Measurements from ENCODE around the gene ATG7. TPM values are rescaled to one million over a fixed set of nuclear protein-coding genes. Genes with fewer than 3 reads are reported as not detected.
A peak's percentile ranks its signal among the peaks of the same experiment; 100 is the strongest.

Gene ATG7
- total RNA-seq, 1 donor from 2014 or later = 45.2 TPM

DNA sequence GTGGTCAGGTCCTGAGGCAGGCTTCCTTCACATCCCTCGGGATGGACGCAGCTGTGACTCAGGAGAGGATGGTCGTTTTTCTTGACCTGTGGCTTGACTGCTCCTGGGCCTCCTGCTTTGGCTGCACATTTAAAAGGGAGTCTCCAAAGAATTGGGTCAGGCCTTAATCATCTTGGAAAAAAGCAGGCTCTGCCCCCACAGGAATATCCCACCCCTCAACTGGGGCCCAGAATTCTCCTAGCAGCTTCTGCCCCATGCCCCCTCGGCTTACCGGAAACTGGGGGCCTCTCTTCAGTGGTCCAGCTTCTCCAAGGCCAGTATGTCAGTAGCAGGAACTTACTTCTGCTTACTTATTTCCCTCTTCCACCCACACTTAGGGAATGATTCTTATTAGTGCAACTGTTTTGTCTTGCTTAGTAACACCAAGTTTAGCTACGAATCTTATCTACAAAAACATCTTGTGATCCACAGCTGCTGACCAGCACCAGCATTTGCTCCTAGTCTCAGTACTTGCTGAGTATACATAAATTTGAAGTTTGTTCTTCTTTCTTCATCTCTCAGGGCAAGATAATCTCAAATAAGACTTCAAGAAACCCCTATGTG lies 35.7 kb downstream of the ATG7 start:
- Mint-ChIP-seq H3K4me3 (ENCODE audit: low read depth) (no peak overlapping the region), H3K27ac (no peak overlapping the region), H3K36me3 (ENCODE audit: low read depth) (peaks cover 73% of the 10 kb centered on the region), H3K27me3 (ENCODE audit: low read depth) (no peaks in the 10 kb centered on the region), H3K4me1 (ENCODE audit: low read depth) (peaks cover 29% of the 10 kb centered on the region), H3K9me3 (no peaks in the 10 kb centered on the region)
- intact Hi-C loops (cut with micrococcal nuclease) = loop anchor here (2.0 kb wide), 3 partner anchors 17 to 69 kb away; partner anchors contain the start of gene ATG7
- no peak for DNase-seq (ENCODE audit: low spot score)

DNA sequence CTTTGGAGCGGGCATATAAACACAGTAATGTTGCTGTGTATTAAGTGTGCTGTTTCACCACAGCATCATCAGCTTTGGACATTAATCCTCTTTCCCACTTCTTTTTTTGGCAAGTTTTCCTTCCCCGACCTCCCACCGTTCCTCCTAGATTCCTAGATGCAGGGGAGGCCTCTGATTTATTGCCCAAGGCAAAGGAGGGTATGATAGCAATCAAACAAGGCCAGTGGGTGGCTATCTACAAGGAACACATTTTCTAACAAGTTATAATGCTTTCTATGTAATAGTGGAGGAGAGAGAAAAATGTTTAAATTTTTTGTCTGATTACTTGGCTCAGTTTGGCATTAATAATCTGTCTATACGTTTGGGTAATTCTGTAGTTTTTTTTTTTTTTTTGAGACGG lies 38.1 kb downstream of the ATG7 start:
- H3K4me1 Mint-ChIP-seq (ENCODE audit: low read depth) = peaks cover 24% of the 10 kb centered on the region

DNA sequence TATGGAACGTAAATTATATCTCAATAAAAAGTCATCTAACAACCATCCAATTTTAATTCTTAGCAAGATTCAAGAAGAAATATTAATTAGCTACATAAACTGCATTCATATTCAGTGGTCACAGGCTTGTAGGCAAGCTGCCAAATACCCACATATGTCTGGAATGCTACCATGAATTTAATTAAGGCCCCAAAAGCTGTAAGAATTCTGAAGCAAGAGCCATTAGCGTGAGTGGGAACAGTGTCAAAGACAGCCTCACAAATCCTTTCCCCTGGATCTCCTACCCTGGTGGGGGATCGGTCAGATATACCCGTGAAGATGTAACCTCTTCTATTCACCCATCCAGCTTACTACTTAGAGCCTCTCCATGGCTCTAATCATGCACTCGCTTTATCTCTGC lies 40.0 kb downstream of the ATG7 start:
- Mint-ChIP-seq H3K4me1 (ENCODE audit: low read depth) (peaks cover 6% of the 10 kb centered on the region), H3K4me3 (ENCODE audit: low read depth) (no peak overlapping the region), H3K27me3 (ENCODE audit: low read depth) (no peaks in the 10 kb centered on the region), H3K9me3 (no peaks in the 10 kb centered on the region), H3K27ac (no peak overlapping the region), H3K36me3 (ENCODE audit: low read depth) (peaks cover 70% of the 10 kb centered on the region)
- intact Hi-C loops (cut with micrococcal nuclease) = no loop called here
- no peak for DNase-seq (ENCODE audit: low spot score)

More for the DNA sequence above, 38.1 kb downstream of the ATG7 start:
- Mint-ChIP-seq H3K27me3 (ENCODE audit: low read depth) (no peaks in the 10 kb centered on the region), H3K9me3 (no peaks in the 10 kb centered on the region), H3K27ac (peak overlapping the region; percentile 6), H3K4me3 (ENCODE audit: low read depth) (no peak overlapping the region), H3K36me3 (ENCODE audit: low read depth) (peaks cover 72% of the 10 kb centered on the region)
- intact Hi-C loops (cut with micrococcal nuclease) = no loop called here
- DNase-seq (ENCODE audit: low spot score) = no peak

DNA sequence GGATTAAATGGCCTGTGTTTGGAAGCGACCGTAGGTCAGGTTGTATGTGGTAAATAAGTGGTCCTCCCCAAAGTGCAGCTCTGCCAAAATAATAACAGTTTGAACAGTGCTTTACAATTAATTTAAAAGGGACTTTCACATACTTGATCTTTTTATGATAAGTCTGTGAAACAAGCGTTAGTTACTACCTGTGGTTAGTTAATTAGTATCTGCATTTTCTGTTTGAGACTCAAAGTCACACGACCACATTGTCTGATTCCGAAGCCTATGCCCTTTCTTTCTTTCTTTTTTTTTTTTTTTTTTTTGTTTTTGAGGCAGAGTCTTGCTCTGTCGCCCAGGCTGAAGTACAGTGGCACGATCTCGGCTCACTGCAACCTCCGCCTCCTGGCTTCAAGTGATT lies 45.1 kb downstream of the ATG7 start:
- intact Hi-C loops (cut with micrococcal nuclease) = no loop called here
- Mint-ChIP-seq H3K4me1 (ENCODE audit: low read depth) (peaks cover 2% of the 10 kb centered on the region), H3K9me3 (no peaks in the 10 kb centered on the region), H3K27me3 (ENCODE audit: low read depth) (no peaks in the 10 kb centered on the region), H3K4me3 (ENCODE audit: low read depth) (no peak overlapping the region), H3K36me3 (ENCODE audit: low read depth) (peaks cover 75% of the 10 kb centered on the region), H3K27ac (no peak overlapping the region)
- DNase-seq (ENCODE audit: low spot score) = no peak

DNA sequence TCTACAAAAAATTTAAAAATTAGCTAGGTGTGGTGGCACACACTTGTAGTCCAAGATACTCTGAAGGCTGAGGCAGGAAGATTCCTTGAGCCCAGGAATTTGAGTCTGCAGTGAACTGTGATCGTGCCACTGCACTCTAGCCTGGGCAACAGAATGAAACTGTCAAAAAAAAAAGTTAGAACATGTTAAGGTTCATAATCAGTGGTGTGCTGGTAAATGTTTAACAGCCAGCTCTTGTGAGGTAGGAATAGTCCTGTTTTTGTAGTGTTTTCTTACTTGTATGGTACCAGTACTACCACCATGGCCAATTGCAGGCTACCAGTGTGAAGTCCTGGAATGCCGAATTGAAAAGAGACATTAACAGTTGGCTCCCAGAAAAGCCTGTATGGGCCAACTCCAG lies 50.7 kb downstream of the ATG7 start:
- Mint-ChIP-seq H3K36me3 (ENCODE audit: low read depth) (peaks cover 76% of the 10 kb centered on the region), H3K27ac (no peak overlapping the region), H3K4me3 (ENCODE audit: low read depth) (no peak overlapping the region), H3K4me1 (ENCODE audit: low read depth) (peaks cover 2% of the 10 kb centered on the region), H3K27me3 (ENCODE audit: low read depth) (no peaks in the 10 kb centered on the region), H3K9me3 (no peaks in the 10 kb centered on the region)
- intact Hi-C loops (cut with micrococcal nuclease) = no loop called here
- no peak for DNase-seq (ENCODE audit: low spot score)

DNA sequence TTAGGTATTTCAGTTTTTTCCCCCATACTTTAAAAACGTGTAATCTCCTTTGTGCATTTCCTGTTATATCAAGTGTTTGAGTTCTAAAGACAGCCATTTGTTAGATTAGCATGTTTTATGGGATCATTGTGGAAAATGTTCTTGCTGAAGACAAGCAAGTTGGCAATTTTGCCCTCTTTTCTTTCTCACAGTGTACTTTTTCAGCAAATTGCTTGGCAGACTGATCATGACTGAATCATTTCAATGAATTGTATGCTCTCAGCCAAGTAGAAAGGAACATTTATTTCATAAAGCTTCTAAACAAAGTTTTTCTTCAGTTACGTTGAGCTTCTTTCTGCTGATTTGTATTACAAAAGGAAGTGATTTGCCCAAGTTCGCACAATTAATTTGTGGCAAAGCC lies 51.6 kb downstream of the ATG7 start:
- Mint-ChIP-seq H3K4me3 (ENCODE audit: low read depth) (no peak overlapping the region), H3K27ac (no peak overlapping the region), H3K27me3 (ENCODE audit: low read depth) (no peaks in the 10 kb centered on the region), H3K9me3 (no peaks in the 10 kb centered on the region), H3K4me1 (ENCODE audit: low read depth) (peaks cover 2% of the 10 kb centered on the region), H3K36me3 (ENCODE audit: low read depth) (peaks cover 67% of the 10 kb centered on the region)
- no peak for DNase-seq (ENCODE audit: low spot score)
- intact Hi-C loops (cut with micrococcal nuclease) = no loop called here

DNA sequence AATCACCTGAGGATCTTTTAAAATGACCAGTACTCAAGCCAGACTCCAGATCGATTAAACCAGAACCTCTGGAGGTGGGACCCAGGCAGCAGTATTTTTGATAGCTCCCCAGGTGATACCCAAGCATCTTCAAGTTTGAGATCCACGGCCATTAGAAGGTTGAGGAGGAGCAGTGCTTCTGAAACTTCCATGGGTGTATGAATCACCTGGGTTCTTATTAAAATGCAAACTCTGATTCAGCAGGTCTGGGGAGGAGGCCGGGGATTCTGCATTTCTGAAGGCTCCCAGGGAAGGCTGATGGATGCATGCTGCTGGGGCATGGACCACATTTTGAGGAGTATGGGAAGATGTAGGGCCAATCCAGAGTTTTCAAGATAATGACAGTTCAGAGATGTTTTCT lies 55.4 kb downstream of the ATG7 start:
- no peak overlapping the region for H3K4me3 Mint-ChIP-seq (ENCODE audit: low read depth)
- H3K36me3 Mint-ChIP-seq (ENCODE audit: low read depth) = peaks cover 49% of the 10 kb centered on the region
- H3K9me3 Mint-ChIP-seq = no peaks in the 10 kb centered on the region
- peaks cover 10% of the 10 kb centered on the region for H3K4me1 Mint-ChIP-seq (ENCODE audit: low read depth)
- H3K27ac Mint-ChIP-seq = no peak overlapping the region
- DNase-seq (ENCODE audit: low spot score) = no peak
- H3K27me3 Mint-ChIP-seq (ENCODE audit: low read depth) = no peaks in the 10 kb centered on the region
- intact Hi-C loops (cut with micrococcal nuclease) = no loop called here

DNA sequence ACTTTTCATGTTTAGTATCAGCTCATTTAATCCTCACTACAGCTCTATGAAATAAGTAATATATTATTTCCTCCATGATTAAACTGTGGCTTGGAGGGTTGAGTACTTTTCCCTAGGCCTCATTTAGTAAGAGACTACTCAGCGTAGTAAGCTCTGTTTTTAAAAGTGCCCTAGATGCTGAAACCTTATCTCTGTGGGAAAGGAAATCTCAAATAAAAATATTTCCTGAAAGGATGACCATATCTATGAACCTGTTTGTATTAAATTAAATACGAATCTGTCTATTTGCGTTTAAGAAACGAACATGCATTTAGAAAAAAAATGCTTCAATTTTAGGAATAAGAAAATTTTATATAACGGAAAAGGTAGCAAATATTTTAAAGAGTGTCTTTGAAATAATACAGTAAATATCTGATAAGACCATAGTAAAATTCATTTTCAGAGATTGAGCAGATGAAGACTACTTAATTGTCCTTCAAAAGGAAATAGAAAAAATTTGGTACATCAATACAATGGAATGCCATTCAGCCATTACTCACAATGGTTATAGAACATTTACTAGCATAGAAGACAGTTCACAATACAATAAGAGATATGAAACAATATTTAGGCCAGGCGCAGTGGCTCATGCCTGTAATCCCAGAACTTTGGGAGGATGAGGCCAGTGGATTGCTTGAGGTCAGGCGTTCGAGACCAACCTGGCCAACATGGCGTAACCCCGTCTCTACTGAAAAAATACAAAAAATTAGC lies 56.2 kb downstream of the ATG7 start:
- no peak overlapping the region for H3K4me3 Mint-ChIP-seq (ENCODE audit: low read depth)
- H3K9me3 Mint-ChIP-seq = no peaks in the 10 kb centered on the region
- no peaks in the 10 kb centered on the region for H3K27me3 Mint-ChIP-seq (ENCODE audit: low read depth)
- no peak for DNase-seq (ENCODE audit: low spot score)
- peaks cover 10% of the 10 kb centered on the region for H3K4me1 Mint-ChIP-seq (ENCODE audit: low read depth)
- intact Hi-C loops (cut with micrococcal nuclease) = no loop called here
- no peak overlapping the region for H3K27ac Mint-ChIP-seq
- peaks cover 43% of the 10 kb centered on the region for H3K36me3 Mint-ChIP-seq (ENCODE audit: low read depth)

DNA sequence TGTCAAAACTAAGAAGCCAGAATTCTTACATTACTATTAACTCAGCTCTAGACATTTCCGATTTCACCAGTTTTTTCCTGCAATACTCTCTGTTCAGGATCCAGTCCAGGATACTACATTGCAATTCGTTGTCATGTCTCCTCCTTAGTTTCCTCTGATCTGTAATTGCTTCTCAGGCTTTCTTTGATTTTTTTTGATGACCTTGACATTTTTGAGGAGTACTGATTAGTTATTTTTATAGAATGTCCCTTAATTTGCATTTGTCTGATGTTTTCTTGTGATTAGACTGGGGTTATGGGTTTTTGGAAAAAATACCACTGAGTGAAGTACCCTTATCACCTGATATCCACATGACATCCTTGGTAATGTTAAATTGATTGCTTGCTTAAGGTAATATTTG lies 57.6 kb downstream of the ATG7 start:
- intact Hi-C loops (cut with micrococcal nuclease) = loop anchor here (5.0 kb wide), 1 partner anchor 57 kb away; the partner anchor contains the start of gene ATG7
- Mint-ChIP-seq H3K27ac (no peak overlapping the region), H3K4me1 (ENCODE audit: low read depth) (peaks cover 10% of the 10 kb centered on the region), H3K27me3 (ENCODE audit: low read depth) (no peaks in the 10 kb centered on the region), H3K4me3 (ENCODE audit: low read depth) (no peak overlapping the region), H3K36me3 (ENCODE audit: low read depth) (peaks cover 38% of the 10 kb centered on the region), H3K9me3 (no peaks in the 10 kb centered on the region)
- no peak for DNase-seq (ENCODE audit: low spot score)

DNA sequence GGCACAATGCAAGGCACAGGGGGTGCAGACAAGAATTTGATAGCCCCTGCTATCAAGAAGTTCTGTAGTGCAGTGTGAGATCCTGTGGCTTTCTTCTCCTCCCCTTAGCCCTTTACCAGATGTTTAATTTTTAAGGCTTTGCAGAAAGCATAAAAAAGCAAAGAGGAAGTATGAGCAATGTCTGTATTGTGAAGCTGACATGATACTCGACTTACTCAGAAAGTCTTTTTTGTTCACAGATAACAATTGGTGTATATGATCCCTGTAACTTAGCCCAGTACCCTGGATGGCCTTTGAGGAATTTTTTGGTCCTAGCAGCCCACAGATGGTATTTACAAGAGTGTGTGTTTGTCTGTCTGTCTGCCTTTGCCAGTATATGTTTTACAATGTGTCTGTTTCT lies 58.9 kb downstream of the ATG7 start:
- Mint-ChIP-seq H3K9me3 (no peaks in the 10 kb centered on the region), H3K27me3 (ENCODE audit: low read depth) (no peaks in the 10 kb centered on the region), H3K36me3 (ENCODE audit: low read depth) (peaks cover 33% of the 10 kb centered on the region), H3K4me1 (ENCODE audit: low read depth) (peaks cover 10% of the 10 kb centered on the region), H3K27ac (no peak overlapping the region), H3K4me3 (ENCODE audit: low read depth) (no peak overlapping the region)
- intact Hi-C loops (cut with micrococcal nuclease) = loop anchor here (5.0 kb wide), 1 partner anchor 59 kb away; the partner anchor contains the start of gene ATG7
- no peak for DNase-seq (ENCODE audit: low spot score)

DNA sequence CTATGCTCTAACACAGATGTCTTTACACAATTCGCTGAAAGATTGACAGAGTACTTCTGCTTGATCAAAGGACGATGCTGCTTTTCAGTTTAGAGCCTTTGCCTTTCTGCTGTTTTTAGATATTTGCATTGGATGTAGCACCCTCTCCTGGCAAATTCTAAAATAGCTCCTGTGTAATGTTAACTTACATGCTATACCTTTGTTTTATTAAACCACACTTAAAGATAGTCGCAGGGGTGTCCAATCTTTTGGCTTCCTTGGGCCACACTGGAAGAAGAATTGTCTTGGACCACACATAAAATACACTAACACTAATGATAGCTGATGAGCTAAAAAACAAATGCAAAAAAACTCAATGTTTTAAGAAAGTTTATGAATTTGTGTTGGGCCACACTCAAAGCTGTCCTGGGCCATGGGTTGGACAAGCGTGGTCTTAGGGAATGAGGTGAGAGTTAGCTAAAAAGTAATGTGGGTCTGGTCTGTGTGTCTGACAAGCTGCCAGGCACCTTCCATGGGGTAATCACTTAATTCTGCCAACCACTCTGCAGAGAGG lies 62.9 kb downstream of the ATG7 start:
- intact Hi-C loops (cut with micrococcal nuclease) = loop anchor here (1.0 kb wide), 2 partner anchors 99 to 275 kb away; no protein-coding TSS in a partner anchor
- H3K36me3 Mint-ChIP-seq (ENCODE audit: low read depth) = peaks cover 19% of the 10 kb centered on the region
- no peak overlapping the region for H3K4me3 Mint-ChIP-seq (ENCODE audit: low read depth)
- H3K9me3 Mint-ChIP-seq = no peaks in the 10 kb centered on the region
- H3K4me1 Mint-ChIP-seq (ENCODE audit: low read depth) = peaks cover 10% of the 10 kb centered on the region
- DNase-seq (ENCODE audit: low spot score) = no peak
- H3K27ac Mint-ChIP-seq = no peak overlapping the region
- H3K27me3 Mint-ChIP-seq (ENCODE audit: low read depth) = no peaks in the 10 kb centered on the region

DNA sequence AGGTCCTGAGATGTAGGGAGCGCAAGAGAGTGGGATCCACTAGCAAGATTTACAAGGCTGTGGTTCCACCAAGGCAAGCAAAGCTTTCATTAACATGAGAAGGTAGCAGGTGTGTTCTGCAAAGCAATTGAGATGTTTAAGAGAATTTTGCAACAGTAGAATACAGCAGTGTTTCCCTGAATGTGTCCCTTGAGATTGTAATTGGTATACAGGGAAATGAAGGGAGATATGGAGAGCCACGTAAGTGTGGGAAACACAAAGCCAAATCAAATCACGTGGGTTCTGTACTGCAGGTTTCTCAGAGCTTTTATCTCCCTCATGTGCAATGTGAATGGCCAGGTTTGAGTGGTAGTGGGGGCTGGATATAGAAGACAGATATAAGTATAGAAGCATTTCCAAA lies 67.3 kb downstream of the ATG7 start:
- no peak overlapping the region for H3K27ac Mint-ChIP-seq
- no peaks in the 10 kb centered on the region for H3K27me3 Mint-ChIP-seq (ENCODE audit: low read depth)

DNA sequence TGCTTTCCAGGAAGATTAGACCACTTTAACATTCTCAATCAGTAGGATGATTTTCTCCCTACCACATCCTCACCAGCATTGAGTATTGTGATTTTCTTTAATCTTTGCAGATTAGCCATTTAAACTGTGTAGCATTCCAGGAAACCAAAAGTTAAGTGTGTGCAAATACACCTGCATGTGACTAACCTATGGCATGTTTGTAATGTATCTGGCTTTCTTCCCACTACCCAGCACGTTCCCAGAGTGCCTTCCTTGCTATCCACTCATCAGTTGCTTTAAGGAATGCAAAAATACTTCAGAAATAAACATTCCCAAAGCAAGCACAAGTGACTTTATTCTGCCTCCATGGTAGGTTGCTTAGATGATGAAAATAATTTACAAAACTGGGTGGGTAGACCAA lies 74.2 kb downstream of the ATG7 start:
- Mint-ChIP-seq H3K27ac (no peak overlapping the region), H3K4me1 (ENCODE audit: low read depth) (no peaks in the 10 kb centered on the region), H3K36me3 (ENCODE audit: low read depth) (peaks cover 75% of the 10 kb centered on the region), H3K27me3 (ENCODE audit: low read depth) (no peaks in the 10 kb centered on the region), H3K4me3 (ENCODE audit: low read depth) (no peak overlapping the region), H3K9me3 (peaks cover 5% of the 10 kb centered on the region)
- no peak for DNase-seq (ENCODE audit: low spot score)
- intact Hi-C loops (cut with micrococcal nuclease) = no loop called here

More for the DNA sequence above, 67.3 kb downstream of the ATG7 start:
- intact Hi-C loops (cut with micrococcal nuclease) = no loop called here
- no peaks in the 10 kb centered on the region for H3K4me1 Mint-ChIP-seq (ENCODE audit: low read depth)
- no peaks in the 10 kb centered on the region for H3K9me3 Mint-ChIP-seq
- no peak for DNase-seq (ENCODE audit: low spot score)
- H3K4me3 Mint-ChIP-seq (ENCODE audit: low read depth) = no peak overlapping the region
- H3K36me3 Mint-ChIP-seq (ENCODE audit: low read depth) = peaks cover 35% of the 10 kb centered on the region

All from activated T-helper 2 cell treated with anti-CD3 and anti-CD28 coated beads, Interferon-gamma antibody, Interleukin-2, Interleukin-4, amounts not matched to agents 10 μg/mL and 5 μg/mL and 100 μg/mL, durations not matched to agents 14 hours and 24 hours and 36 hours (primary cell).